A549 (cell line): ENCODE measurements around the gene MSI2. TPM values are rescaled to one million over a fixed set of nuclear protein-coding genes. Genes with fewer than 3 reads are reported as not detected.

Experiments used
- ATAC-seq, 2 experiments: fragments of 200-7000 bp in 1 of 2; fragments of >200 bp in 1 of 2; cut with Nextera tagmentation in 1 of 2; cut with Tn5 transposase in 1 of 2; 3 replicates each; pipeline versions ENCODE4 v1.8.0 to v1.9.1; 2018 to 2020; ENCODE audit warnings: mild to moderate bottlenecking in 1 of 2, moderate library complexity in 1 of 2
- CTCF ChIA-PET: fragments of 300-600 bp; sonication (Branson Sonifier 250); formaldehyde crosslinking; extraction: SDS; loops from one replicate; lab custom pipeline; 2021; ENCODE audit warnings: antibody characterized with exemption, inconsistent platforms; lab: Yijun Ruan, JAX
- POLR2A ChIA-PET: fragments of 350-600 bp; formaldehyde crosslinking; extraction: SDS; loops from one replicate; lab custom pipeline; 2021; ENCODE audit warnings: antibody characterized with exemption, inconsistent platforms; lab: Yijun Ruan, JAX
- DNase-seq, 2 experiments: peaks; one replicate each; pipeline versions ENCODE4 v3.0.0 to v3.0.0-alpha.2; 2011 to 2016; ENCODE audit warnings: low read depth in 1 of 2, low spot score in 1 of 2
- FAIRE-seq: peaks from 2 replicates; lab custom pipeline; 2011; peaks lifted over from hg19 to GRCh38; lab: Jason Lieb, UNC
- H3K27ac ChIP-seq, 2 experiments: fragments of >200 bp; sonication (Bioruptor Twin); formaldehyde crosslinking; 3 replicates each; pipeline ENCODE4 v1.5.1; 2016 to 2017
- H3K4me1 ChIP-seq: fragments of >200 bp; sonication (Bioruptor Twin); formaldehyde crosslinking; 3 replicates; pipeline ENCODE4 v1.6.1; 2016
- H3K4me2 ChIP-seq: fragments of >200 bp; sonication (Bioruptor Twin); formaldehyde crosslinking; 3 replicates; pipeline ENCODE4 v1.6.1; 2016
- H3K4me3 ChIP-seq: fragments of >200 bp; sonication (Bioruptor Twin); formaldehyde crosslinking; 3 replicates; pipeline ENCODE4 v1.5.1; 2016
- H3K9me3 ChIP-seq: fragments of >200 bp; sonication (Bioruptor Twin); formaldehyde crosslinking; 3 replicates; pipeline ENCODE4 v1.6.1; 2016
- BHLHE40 ChIP-seq: IDR thresholded peaks from 2 replicates; pipeline ENCODE4 v1.6.1; 2012; ENCODE audit warnings: low read depth, low read length, inconsistent platforms
- CEBPB ChIP-seq, 2 experiments: fragments of >200 bp in 1 of 2; sonication (Bioruptor Twin) in 1 of 2; formaldehyde crosslinking in 1 of 2; IDR thresholded peaks; 2 replicates each; pipeline ENCODE4 v1.6.1; 2012 to 2016
- EHF ChIP-seq: fragments of 250-450 bp; sonication (Bioruptor Pico); IDR thresholded peaks from 2 replicates; pipeline ENCODE4 v1.5.0; 2020; ENCODE audit warnings: mild to moderate bottlenecking
- FOSB ChIP-seq: fragments of 250-450 bp; sonication (Bioruptor Pico); IDR thresholded peaks from 2 replicates; pipeline ENCODE4 v1.5.0; 2020; ENCODE audit warnings: mild to moderate bottlenecking, moderate library complexity
- GATA3 ChIP-seq: IDR thresholded peaks from 2 replicates; pipeline ENCODE4 v1.6.1; 2012; ENCODE audit warnings: borderline replicate concordance
- HOXB13 ChIP-seq: fragments of 250-450 bp; sonication (Bioruptor Pico); IDR thresholded peaks from 2 replicates; pipeline ENCODE4 v1.5.0; 2020; ENCODE audit warnings: low read depth, mild to moderate bottlenecking, moderate library complexity
- HOXB5 ChIP-seq: fragments of 250-450 bp; sonication (Bioruptor Pico); IDR thresholded peaks from 2 replicates; pipeline ENCODE4 v1.5.0; 2020; ENCODE audit warnings: mild to moderate bottlenecking, moderate library complexity
- JUNB ChIP-seq: fragments of >200 bp; sonication (Bioruptor Twin); formaldehyde crosslinking; IDR thresholded peaks from 2 replicates; pipeline ENCODE4 v1.6.1; 2016
- MAZ ChIP-seq: fragments of 150-350 bp; IDR thresholded peaks from 2 replicates; pipeline ENCODE4 v1.6.1; 2014; ENCODE audit warnings: antibody characterized with exemption, low read depth, low read length, borderline replicate concordance
- NPAS2 ChIP-seq: fragments of 250-450 bp; sonication (Bioruptor Pico); IDR thresholded peaks from 2 replicates; pipeline ENCODE4 v1.8.0; 2022; ENCODE audit warnings: mild to moderate bottlenecking, moderate library complexity, borderline replicate concordance
- NR3C1 ChIP-seq: fragments of >200 bp; sonication (Bioruptor Twin); formaldehyde crosslinking; IDR thresholded peaks from 3 replicates; pipeline ENCODE4 v1.6.1; 2017
- PHF8 ChIP-seq: fragments of 200-600 bp; sonication (generic); IDR thresholded peaks from 2 replicates; pipeline ENCODE4 v1.6.1; 2016; ENCODE audit warnings: low read depth, mild to moderate bottlenecking, antibody characterized with exemption, moderate library complexity, borderline replicate concordance
- POLR2AphosphoS2 ChIP-seq: conservative IDR thresholded peaks from 2 replicates; pipeline ENCODE4 v1.6.1; 2012; ENCODE audit warnings: low read length, improper control_type of control experiment, inconsistent platforms
- RARB ChIP-seq: fragments of 250-450 bp; sonication (Bioruptor Pico); IDR thresholded peaks from 2 replicates; pipeline ENCODE4 v1.8.0; 2021; ENCODE audit warnings: mild to moderate bottlenecking, moderate library complexity
- RNF2 ChIP-seq: fragments of 200-600 bp; sonication (generic); IDR thresholded peaks from 2 replicates; pipeline ENCODE4 v1.6.1; 2016; ENCODE audit warnings: low read depth, mild to moderate bottlenecking, antibody characterized with exemption, moderate library complexity, borderline replicate concordance
- ZFP36 ChIP-seq: fragments of 450-650 bp; IDR thresholded peaks from 2 replicates; pipeline ENCODE4 v1.6.1; 2014; ENCODE audit warnings: borderline replicate concordance; ENCODE audit not compliant: partially characterized antibody
- ZSCAN20 ChIP-seq: fragments of 250-450 bp; sonication (Bioruptor Pico); IDR thresholded peaks from 2 replicates; pipeline ENCODE4 v1.8.0; 2022; ENCODE audit warnings: mild to moderate bottlenecking, moderate library complexity
- WGBS: methylation state at CpG from one replicate; pipeline ENCODE4 v1.1.6; 2017; ENCODE audit errors: missing lambda C conversion rate; 5-methylcytosine and 5-hydroxymethylcytosine counted together
- polyA plus RNA-seq, 4 experiments: library from polyadenylated mRNA; depleted of rRNA in 3 of 4; stranded (reverse); fragments of >200 nt; fragmentation: RNase III in 1 of 4; extraction: RNeasy Plus Mini Kit Qiagen cat#74134 plus additional on column Dnase treatment in 1 of 4; gene quantifications; 2 replicates in 3 of 4; 3 replicates in 1 of 4; pipeline ENCODE4 v1.2.3, GENCODE V29; 2011 to 2017
- TF ChIP-seq, protein P1 (sequence below): fragments of >200 bp; sonication (Bioruptor Twin); formaldehyde crosslinking; IDR thresholded peaks from 2 replicates; pipeline ENCODE4 v1.6.1; 2016
- TF ChIP-seq, protein P2 (sequence below): IDR thresholded peaks from 2 replicates; pipeline ENCODE4 v1.6.1; 2012; ENCODE audit warnings: low read depth, borderline replicate concordance
- TF ChIP-seq, protein P3 (sequence below): fragments of 200-600 bp; sonication (generic); IDR thresholded peaks from 2 replicates; pipeline ENCODE4 v1.6.1; 2016; ENCODE audit warnings: antibody characterized with exemption, mild to moderate bottlenecking, moderate library complexity
- TF ChIP-seq, protein P4 (sequence below): fragments of >200 bp; sonication (Bioruptor Twin); formaldehyde crosslinking; IDR thresholded peaks from 3 replicates; pipeline ENCODE4 v1.6.1; 2016
- TF ChIP-seq, protein P5 (sequence below): fragments of 250-450 bp; sonication (Bioruptor Pico); IDR thresholded peaks from 2 replicates; pipeline ENCODE4 v1.5.0; 2020; ENCODE audit warnings: low read depth, mild to moderate bottlenecking, moderate library complexity

The MSI2 gene
- polyA plus RNA-seq, 2 of the 4 experiments (the other 2 are of a cell fraction) = 43.6 to 44.4 TPM

DNA sequence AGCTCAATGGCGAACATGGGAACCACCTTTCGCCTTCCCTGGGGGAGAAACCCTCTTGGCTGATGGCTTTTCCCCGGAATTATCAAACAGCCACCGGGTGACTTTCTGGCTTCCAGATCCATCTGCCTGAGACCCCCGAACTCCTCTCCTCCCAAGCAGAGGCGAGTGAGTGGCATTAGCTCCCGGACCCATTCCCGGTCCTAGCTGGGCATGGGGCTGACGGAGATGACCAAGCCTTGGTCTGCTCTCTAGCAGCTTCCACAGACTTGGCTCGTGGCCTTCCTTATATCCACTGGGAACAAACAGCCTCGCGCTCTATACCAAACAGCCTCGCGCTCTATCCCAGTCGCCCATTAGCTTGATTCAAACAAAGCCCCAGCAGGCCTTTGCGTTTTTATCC lies 426.4 kb downstream of the MSI2 start:
- POLR2A ChIA-PET = no interaction called here
- WGBS = 93% methylated on average over 16 of the region's 16 CpGs
- TF ChIP-seq HOXB5 (no peak), ZFP36 (no peak), MAZ (no peak), RNF2 (no peak), JUNB (no peak), CEBPB (IDR thresholded peaks at IDR 0.05) (no peak), BHLHE40 (no peak)
- TF ChIP-seq, protein P1, sequence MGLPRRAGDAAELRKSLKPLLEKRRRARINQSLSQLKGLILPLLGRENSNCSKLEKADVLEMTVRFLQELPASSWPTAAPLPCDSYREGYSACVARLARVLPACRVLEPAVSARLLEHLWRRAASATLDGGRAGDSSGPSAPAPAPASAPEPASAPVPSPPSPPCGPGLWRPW = no peak
- TF ChIP-seq, protein P2, sequence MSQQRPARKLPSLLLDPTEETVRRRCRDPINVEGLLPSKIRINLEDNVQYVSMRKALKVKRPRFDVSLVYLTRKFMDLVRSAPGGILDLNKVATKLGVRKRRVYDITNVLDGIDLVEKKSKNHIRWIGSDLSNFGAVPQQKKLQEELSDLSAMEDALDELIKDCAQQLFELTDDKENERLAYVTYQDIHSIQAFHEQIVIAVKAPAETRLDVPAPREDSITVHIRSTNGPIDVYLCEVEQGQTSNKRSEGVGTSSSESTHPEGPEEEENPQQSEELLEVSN = no peak
- Histone ChIP-seq H3K27ac (no peak overlapping the region), H3K4me2 (no peak overlapping the region), H3K9me3 (no peaks in the 10 kb centered on the region), H3K4me3 (no peak overlapping the region), H3K4me1 (no peaks in the 10 kb centered on the region)
- ATAC-seq (no peak), FAIRE-seq (no peak), DNase-seq (no peak)
- CTCF ChIA-PET = interaction anchor here (5.5 kb wide), 1 partner anchor 11 kb away, joined by 44 read pairs; no protein-coding TSS in a partner anchor

DNA sequence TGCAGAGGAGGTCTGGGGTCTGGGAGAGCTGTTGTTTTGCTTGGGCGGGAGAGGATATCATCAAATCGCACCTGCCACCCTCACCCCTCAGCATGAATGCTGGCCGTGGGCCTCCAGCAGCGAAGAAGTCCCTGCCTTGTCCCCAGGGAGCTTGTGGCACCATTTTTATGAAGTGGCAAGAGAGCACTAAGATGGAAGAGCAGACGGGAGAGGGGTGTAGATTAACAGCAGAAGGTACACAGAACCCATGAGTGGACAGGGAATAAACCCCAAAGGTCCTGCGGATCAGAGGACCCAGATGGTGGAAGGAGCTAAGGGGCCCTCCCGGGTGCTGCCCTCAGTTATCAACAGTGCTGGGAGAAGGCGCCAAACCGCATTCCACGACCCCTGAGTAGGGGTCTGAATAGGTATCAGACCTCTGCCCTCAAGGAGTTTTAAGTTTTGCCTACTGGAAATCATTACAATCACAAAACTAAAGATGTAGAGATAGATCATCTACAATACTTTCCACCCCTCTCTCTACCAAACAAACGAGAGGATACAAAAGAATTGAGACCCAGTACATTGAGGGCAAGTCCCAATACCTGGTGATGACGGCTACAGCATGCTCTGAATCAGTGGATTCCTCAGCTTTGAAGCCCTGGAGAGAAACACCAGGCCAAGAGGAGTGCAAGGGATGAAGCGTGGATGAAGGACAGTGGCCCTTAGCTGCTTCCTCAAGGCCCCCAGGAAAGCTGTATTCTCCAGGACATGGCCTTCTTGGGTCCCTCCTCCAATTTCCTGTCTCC lies 428.6 kb downstream of the MSI2 start:
- FAIRE-seq = no peak
- no peak overlapping the region for H3K4me2 ChIP-seq
- H3K27ac ChIP-seq = no peak overlapping the region
- no peak for DNase-seq
- WGBS = 80% methylated on average over 13 of the region's 13 CpGs
- ChIA-PET CTCF (interaction anchor here (0.6 to 5.5 kb wide), 10 partner anchors 8 to 442 kb away, joined by 3 to 44 read pairs (median 4); no protein-coding TSS in a partner anchor), POLR2A (interaction anchor here (1.1 kb wide), 1 partner anchor 398 kb away, joined by 6 read pairs; the partner anchor contains the start of gene DYNLL2)
- no peak for TF ChIP-seq FOSB (CRISPR knock-in tag)
- no peak for TF ChIP-seq HOXB13 (CRISPR knock-in tag)
- TF ChIP-seq ZSCAN20 (CRISPR knock-in tag) = no peak
- TF ChIP-seq, protein P3, sequence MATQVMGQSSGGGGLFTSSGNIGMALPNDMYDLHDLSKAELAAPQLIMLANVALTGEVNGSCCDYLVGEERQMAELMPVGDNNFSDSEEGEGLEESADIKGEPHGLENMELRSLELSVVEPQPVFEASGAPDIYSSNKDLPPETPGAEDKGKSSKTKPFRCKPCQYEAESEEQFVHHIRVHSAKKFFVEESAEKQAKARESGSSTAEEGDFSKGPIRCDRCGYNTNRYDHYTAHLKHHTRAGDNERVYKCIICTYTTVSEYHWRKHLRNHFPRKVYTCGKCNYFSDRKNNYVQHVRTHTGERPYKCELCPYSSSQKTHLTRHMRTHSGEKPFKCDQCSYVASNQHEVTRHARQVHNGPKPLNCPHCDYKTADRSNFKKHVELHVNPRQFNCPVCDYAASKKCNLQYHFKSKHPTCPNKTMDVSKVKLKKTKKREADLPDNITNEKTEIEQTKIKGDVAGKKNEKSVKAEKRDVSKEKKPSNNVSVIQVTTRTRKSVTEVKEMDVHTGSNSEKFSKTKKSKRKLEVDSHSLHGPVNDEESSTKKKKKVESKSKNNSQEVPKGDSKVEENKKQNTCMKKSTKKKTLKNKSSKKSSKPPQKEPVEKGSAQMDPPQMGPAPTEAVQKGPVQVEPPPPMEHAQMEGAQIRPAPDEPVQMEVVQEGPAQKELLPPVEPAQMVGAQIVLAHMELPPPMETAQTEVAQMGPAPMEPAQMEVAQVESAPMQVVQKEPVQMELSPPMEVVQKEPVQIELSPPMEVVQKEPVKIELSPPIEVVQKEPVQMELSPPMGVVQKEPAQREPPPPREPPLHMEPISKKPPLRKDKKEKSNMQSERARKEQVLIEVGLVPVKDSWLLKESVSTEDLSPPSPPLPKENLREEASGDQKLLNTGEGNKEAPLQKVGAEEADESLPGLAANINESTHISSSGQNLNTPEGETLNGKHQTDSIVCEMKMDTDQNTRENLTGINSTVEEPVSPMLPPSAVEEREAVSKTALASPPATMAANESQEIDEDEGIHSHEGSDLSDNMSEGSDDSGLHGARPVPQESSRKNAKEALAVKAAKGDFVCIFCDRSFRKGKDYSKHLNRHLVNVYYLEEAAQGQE = no peak
- TF ChIP-seq PHF8 = no peak
- no peak for TF ChIP-seq GATA3
- TF ChIP-seq, protein P2 = no peak
- TF ChIP-seq NR3C1 = no peak
- TF ChIP-seq, protein P4, sequence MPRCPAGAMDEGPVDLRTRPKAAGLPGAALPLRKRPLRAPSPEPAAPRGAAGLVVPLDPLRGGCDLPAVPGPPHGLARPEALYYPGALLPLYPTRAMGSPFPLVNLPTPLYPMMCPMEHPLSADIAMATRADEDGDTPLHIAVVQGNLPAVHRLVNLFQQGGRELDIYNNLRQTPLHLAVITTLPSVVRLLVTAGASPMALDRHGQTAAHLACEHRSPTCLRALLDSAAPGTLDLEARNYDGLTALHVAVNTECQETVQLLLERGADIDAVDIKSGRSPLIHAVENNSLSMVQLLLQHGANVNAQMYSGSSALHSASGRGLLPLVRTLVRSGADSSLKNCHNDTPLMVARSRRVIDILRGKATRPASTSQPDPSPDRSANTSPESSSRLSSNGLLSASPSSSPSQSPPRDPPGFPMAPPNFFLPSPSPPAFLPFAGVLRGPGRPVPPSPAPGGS = no peak
- no peak for TF ChIP-seq NPAS2 (CRISPR knock-in tag)
- TF ChIP-seq HOXB5 = no peak
- TF ChIP-seq, protein P5, sequence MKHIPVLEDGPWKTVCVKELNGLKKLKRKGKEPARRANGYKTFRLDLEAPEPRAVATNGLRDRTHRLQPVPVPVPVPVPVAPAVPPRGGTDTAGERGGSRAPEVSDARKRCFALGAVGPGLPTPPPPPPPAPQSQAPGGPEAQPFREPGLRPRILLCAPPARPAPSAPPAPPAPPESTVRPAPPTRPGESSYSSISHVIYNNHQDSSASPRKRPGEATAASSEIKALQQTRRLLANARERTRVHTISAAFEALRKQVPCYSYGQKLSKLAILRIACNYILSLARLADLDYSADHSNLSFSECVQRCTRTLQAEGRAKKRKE (CRISPR knock-in tag) = no peak
- TF ChIP-seq POLR2AphosphoS2 = no peak
- no peak for TF ChIP-seq RARB (CRISPR knock-in tag)
- TF ChIP-seq EHF (CRISPR knock-in tag) = no peak
- H3K4me1 ChIP-seq = no peaks in the 10 kb centered on the region
- no peak overlapping the region for H3K4me3 ChIP-seq
- ATAC-seq = no peak
- no peaks in the 10 kb centered on the region for H3K9me3 ChIP-seq
